Thyroid gland (tissue), 4 donors: Measurements from ENCODE around the gene SF1. TPM values are rescaled to one million over a fixed set of nuclear protein-coding genes. Genes with fewer than 3 reads are reported as not detected.
A peak's percentile ranks its signal among the peaks of the same experiment; 100 is the strongest.

ENCODE experiments used
- DNase-seq, 2 donors: peaks; one replicate each; pipeline ENCODE4 v3.0.0-alpha.2; 2019
- H3K27ac ChIP-seq, 3 donors: fragments of 200-600 bp; sonication (generic); 1 replicate in 2 of 3; 2 replicates in 1 of 3; pipeline ENCODE4 v1.5.1; 2016 to 2019; ENCODE audit warnings: mild to moderate bottlenecking in 1 of 3, moderate library complexity in 1 of 3
- H3K27me3 ChIP-seq: fragments of 200-600 bp; sonication (generic); one replicate; pipeline ENCODE4 v1.5.1; 2019
- H3K36me3 ChIP-seq, 2 donors: fragments of 200-600 bp; sonication (generic); one replicate each; pipeline ENCODE4 v1.5.1; 2016 to 2019
- H3K4me1 ChIP-seq, 2 donors: fragments of 200-600 bp; sonication (generic); one replicate each; pipeline ENCODE4 v1.5.1; 2017 to 2019
- H3K4me3 ChIP-seq, 3 donors: fragments of 200-600 bp; sonication (generic); replicated peaks in 1 of 3; 1 replicate in 2 of 3; 2 replicates in 1 of 3; pipeline ENCODE4 v1.5.1; 2016; ENCODE audit warnings: mild to moderate bottlenecking in 1 of 3
- H3K9me3 ChIP-seq: fragments of 200-600 bp; sonication (generic); one replicate; pipeline ENCODE4 v1.5.1; 2017
- CTCF ChIP-seq, 6 experiments: fragments of 200-600 bp in 3 of 6; fragments of 450-650 bp in 3 of 6; sonication (generic) in 3 of 6; IDR thresholded peaks; one replicate each; pipeline ENCODE4 v1.5.1; 2016 to 2019; ENCODE audit warnings: antibody characterized with exemption in 6 of 6, mild to moderate bottlenecking in 2 of 6, inconsistent platforms in 1 of 6, moderate library complexity in 1 of 6
- POLR2A ChIP-seq, 2 donors: fragments of 450-650 bp; IDR thresholded peaks; one replicate each; pipeline ENCODE4 v1.6.1; 2017; ENCODE audit warnings: antibody characterized with exemption in 2 of 2, mild to moderate bottlenecking in 2 of 2, moderate library complexity in 1 of 2
- WGBS, 2 donors: methylation state at CpG; one replicate each; pipeline ENCODE4 v1.1.5; 2017; 5-methylcytosine and 5-hydroxymethylcytosine counted together
- intact Hi-C: fragments of 100-400 bp; cut with DNase I; formaldehyde crosslinking; loops from one replicate; pipeline ENCODE4 v1.15.1; 2023
- total RNA-seq, 4 donors: library from RNA; depleted of rRNA; stranded (reverse); fragments of >200 nt; gene quantifications; one replicate each; pipeline ENCODE4 v1.2.3, GENCODE V29; 2016

Gene SF1
- total RNA-seq, 4 donors from 2014 or later: 171 to 419 (median 297) TPM

DNA sequence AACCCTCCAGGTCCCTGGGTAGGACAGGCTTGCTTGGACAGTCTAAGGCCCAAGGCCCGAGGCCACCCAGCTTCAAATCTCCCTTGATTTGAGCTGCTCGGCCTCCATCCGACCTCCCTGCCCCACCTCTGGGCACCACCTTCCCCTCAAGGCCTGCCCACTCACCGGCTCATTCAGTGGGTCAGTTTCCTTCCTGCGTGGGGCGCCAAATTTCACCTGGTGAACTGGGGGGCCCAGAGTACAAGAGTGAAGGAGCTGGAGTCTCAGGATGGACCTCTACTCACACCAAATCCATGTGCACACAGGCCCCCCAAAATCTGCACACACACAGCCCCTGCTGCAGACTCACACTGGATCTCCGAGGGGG is 20.9 kb upstream of the SF1 start:
- Histone ChIP-seq H3K4me3 (no peak overlapping the region), H3K27ac (peak overlapping the region in 1 of 3 donors; percentile 43), H3K4me1 (peaks cover 6 to 18% of the 10 kb centered on the region in 2 donors), H3K27me3 (no peaks in the 10 kb centered on the region), H3K9me3 (no peaks in the 10 kb centered on the region), H3K36me3 (peaks cover 10 to 16% of the 10 kb centered on the region in 2 donors)
- DNase-seq: no peak
- WGBS, 2 donors: 57 to 73% methylated on average over 4 to 6 of the region's 7 CpGs
- intact Hi-C loops: no loop called here
- TF ChIP-seq CTCF (IDR thresholded peaks at IDR 0.05) (no peak), POLR2A (IDR thresholded peaks at IDR 0.05) (no peak)

DNA sequence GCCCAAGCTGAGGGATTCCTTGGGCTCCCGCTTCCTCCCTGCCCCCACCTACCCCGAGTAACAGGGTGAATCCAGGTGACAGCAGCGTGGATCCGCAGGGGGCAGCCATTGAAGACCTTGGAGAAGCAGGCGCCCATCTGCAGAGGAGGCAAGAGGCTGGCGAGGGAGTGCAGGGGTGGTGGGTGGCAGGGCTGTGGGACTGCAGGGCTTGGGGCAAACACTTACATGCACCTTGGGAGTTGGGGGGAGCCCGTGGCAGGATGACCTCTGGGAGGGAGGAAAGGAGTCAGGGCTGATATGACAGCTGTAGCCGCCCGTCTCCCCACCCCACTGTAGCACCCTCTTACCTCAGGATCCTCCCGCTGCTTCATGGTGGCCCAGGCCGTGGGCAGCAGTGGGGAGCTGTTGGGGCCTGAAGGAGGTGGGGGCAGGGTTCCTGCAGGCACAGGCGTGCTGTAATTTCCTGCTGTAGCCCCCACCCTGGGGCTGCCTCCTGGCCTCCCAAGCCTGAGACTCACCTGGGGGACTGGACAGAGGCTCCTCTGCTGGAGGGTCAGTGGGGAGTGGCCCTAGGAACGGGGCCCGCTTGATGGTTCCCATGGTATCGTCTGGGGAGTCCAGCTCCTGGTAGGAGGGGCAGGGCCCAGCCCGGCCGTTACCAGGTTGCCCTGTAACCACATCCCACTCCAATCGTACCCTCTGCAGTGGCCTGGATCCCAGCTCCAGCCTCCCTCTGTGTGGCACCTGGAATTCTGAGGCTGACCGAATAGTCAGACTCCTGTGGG is 18.6 kb upstream of the SF1 start:
- TF ChIP-seq CTCF (IDR thresholded peaks at IDR 0.05) (no peak), POLR2A (IDR thresholded peaks at IDR 0.05) (no peak)
- Histone ChIP-seq H3K9me3 (no peaks in the 10 kb centered on the region), H3K4me3 (no peak overlapping the region), H3K27ac (no peak overlapping the region), H3K27me3 (no peaks in the 10 kb centered on the region), H3K4me1 (peaks cover 0 to 3% of the 10 kb centered on the region in 2 donors), H3K36me3 (peaks cover 10 to 16% of the 10 kb centered on the region in 2 donors)
- no peak for DNase-seq
- WGBS, 2 donors: 90 to 94% methylated on average over 8 to 17 of the region's 19 CpGs
- intact Hi-C loops: no loop called here

- H3K27ac ChIP-seq: no peak overlapping the region
- intact Hi-C loops: no loop called here
- H3K27me3 ChIP-seq: no peaks in the 10 kb centered on the region
- TF ChIP-seq POLR2A (IDR thresholded peaks at IDR 0.05): no peak
- no peak for TF ChIP-seq CTCF (IDR thresholded peaks at IDR 0.05)
- peaks cover 10 to 16% of the 10 kb centered on the region in 2 donors for H3K36me3 ChIP-seq
- DNase-seq: no peak
- H3K9me3 ChIP-seq: no peaks in the 10 kb centered on the region
- no peak overlapping the region for H3K4me3 ChIP-seq
- WGBS, 2 donors: 72 to 88% methylated on average over 10 to 16 of the region's 19 CpGs
- H3K4me1 ChIP-seq: no peaks in the 10 kb centered on the region
Observed at GRCh38 chr11:64796047-64796756, 17.9 kb upstream of the SF1 start.

DNA sequence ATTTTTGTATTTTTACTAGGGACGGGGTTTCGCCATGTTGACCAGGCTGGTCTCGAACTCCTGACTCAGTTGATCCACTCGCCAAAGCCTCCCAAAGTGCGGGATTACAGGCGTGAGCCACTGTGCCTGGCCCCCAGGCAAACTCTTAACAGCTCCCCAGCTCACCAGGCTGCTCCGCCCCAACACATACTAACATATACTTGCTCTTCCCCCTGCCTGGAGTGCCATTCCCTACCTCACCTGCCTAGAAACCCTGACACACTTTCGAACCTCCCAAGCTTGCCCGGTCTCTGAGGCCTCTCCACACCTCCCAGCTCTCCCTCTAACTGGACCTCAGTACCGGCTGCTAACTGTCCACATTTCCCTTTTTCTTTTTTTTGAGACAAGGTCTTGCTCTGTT is 16.2 kb upstream of the SF1 start:
- WGBS, 2 donors: 94 to 97% methylated on average over 10 of the region's 10 CpGs
- no peak for DNase-seq
- no peak overlapping the region for H3K27ac ChIP-seq
- intact Hi-C loops: no loop called here
- TF ChIP-seq CTCF (IDR thresholded peaks at IDR 0.05) (no peak), POLR2A (IDR thresholded peaks at IDR 0.05) (no peak)
- no peaks in the 10 kb centered on the region for H3K27me3 ChIP-seq
- no peak overlapping the region for H3K4me3 ChIP-seq
- H3K4me1 ChIP-seq: no peaks in the 10 kb centered on the region
- no peaks in the 10 kb centered on the region for H3K9me3 ChIP-seq
- H3K36me3 ChIP-seq: peaks cover 15 to 16% of the 10 kb centered on the region in 2 donors
